OCI-LY7 (cell line): ENCODE measurements around the gene APLP1. TPM values are rescaled to one million over a fixed set of nuclear protein-coding genes. Genes with fewer than 3 reads are reported as not detected.

Source experiments
- BruUV-seq: library from RNA; stranded (reverse); fragments of 400-500 nt; replicated peaks from 2 replicates; lab custom pipeline; 2021; lab: Mats Ljungman, UMichigan
- CTCF ChIA-PET: fragments of 300-600 bp; sonication (Branson Sonifier 250); formaldehyde crosslinking; loops from one replicate; lab custom pipeline; 2022; ENCODE audit warnings: antibody characterized with exemption; ENCODE audit not compliant: unreplicated experiment; lab: Charles Lee
- POLR2A ChIA-PET: fragments of 300-600 bp; sonication (Branson Sonifier 250); formaldehyde crosslinking; loops from one replicate; lab custom pipeline; 2022; ENCODE audit warnings: antibody characterized with exemption; lab: Charles Lee
- DNase-seq: peaks from one replicate; pipeline ENCODE4 v3.0.0-alpha.2; 2015; ENCODE audit warnings: low spot score
- H2AFZ ChIP-seq: fragments of 200-600 bp; sonication (generic), shearing (Covaris generic); 2 replicates; pipeline ENCODE4 v1.6.1; 2014; ENCODE audit warnings: mild to moderate bottlenecking, antibody characterized with exemption, low read length, moderate library complexity
- H3K27ac ChIP-seq: fragments of 200-600 bp; sonication (generic); 2 replicates; pipeline ENCODE4 v1.5.1; 2014; ENCODE audit warnings: mixed run types, low read depth, mild to moderate bottlenecking, moderate library complexity, low read length, inconsistent platforms; ENCODE audit not compliant: poor library complexity, severe bottlenecking
- H3K36me3 ChIP-seq: fragments of 200-600 bp; sonication (generic); 2 replicates; pipeline ENCODE4 v1.6.1; 2014; ENCODE audit warnings: mild to moderate bottlenecking, antibody characterized with exemption, low read length, moderate library complexity, mixed read lengths; ENCODE audit not compliant: insufficient read depth
- H3K4me1 ChIP-seq: fragments of 200-600 bp; sonication (generic); 2 replicates; pipeline ENCODE4 v1.5.1; 2014; ENCODE audit warnings: mild to moderate bottlenecking, low read length; ENCODE audit not compliant: insufficient read depth, poor library complexity, severe bottlenecking
- H3K4me2 ChIP-seq: fragments of 200-600 bp; sonication (generic); 2 replicates; pipeline ENCODE4 v1.6.1; 2014; ENCODE audit warnings: mild to moderate bottlenecking, low read length
- H3K4me3 ChIP-seq: fragments of 200-600 bp; sonication (generic); 2 replicates; pipeline ENCODE4 v1.5.1; 2014; ENCODE audit warnings: mild to moderate bottlenecking, low read depth, low read length; ENCODE audit not compliant: poor library complexity, severe bottlenecking
- H3K79me2 ChIP-seq: fragments of 200-600 bp; sonication (generic); 2 replicates; pipeline ENCODE4 v1.6.1; 2016; ENCODE audit warnings: low read depth, mild to moderate bottlenecking, low read length, moderate library complexity, mixed read lengths; ENCODE audit not compliant: insufficient read depth
- H3K9me2 ChIP-seq: fragments of 200-600 bp; sonication (generic); 2 replicates; pipeline ENCODE4 v1.6.1; 2016; ENCODE audit warnings: mild to moderate bottlenecking, low read length, mixed read lengths; ENCODE audit not compliant: insufficient read depth
- H3K9me3 ChIP-seq: fragments of 200-600 bp; sonication (generic); 2 replicates; pipeline ENCODE4 v1.6.1; 2014; ENCODE audit warnings: mild to moderate bottlenecking, mixed run types, low read length, mixed read lengths
- H4K20me1 ChIP-seq: fragments of 200-600 bp; sonication (generic); 2 replicates; pipeline ENCODE4 v1.6.1; 2014; ENCODE audit warnings: mild to moderate bottlenecking, antibody characterized with exemption, low read length, moderate library complexity, mixed read lengths; ENCODE audit not compliant: insufficient read depth
- EZH2phosphoT487 ChIP-seq: fragments of 200-600 bp; sonication (generic); IDR thresholded peaks from 2 replicates; pipeline ENCODE4 v1.6.1; 2018; ENCODE audit warnings: low read depth, borderline replicate concordance, mild to moderate bottlenecking, mixed run types, antibody characterized with exemption, low read length, moderate library complexity, mixed read lengths
- intact Hi-C: fragments of 100-400 bp; cut with micrococcal nuclease; formaldehyde crosslinking; loops from one replicate; pipeline ENCODE4 v1.10.0; 2022; ENCODE audit not compliant: unreplicated experiment
- total RNA-seq, 2 experiments: library from RNA; depleted of rRNA in 1 of 2; stranded (reverse); fragments of >200 nt in 1 of 2; shearing (Covaris generic) in 1 of 2; gene quantifications; 2 replicates each; pipeline ENCODE4 v1.2.3, GENCODE V29; 2014 to 2022
- TF ChIP-seq, protein P1 (sequence below): fragments of 200-600 bp; sonication (generic); conservative IDR thresholded peaks from 2 replicates; pipeline ENCODE4 v1.5.1; 2014; ENCODE audit warnings: mild to moderate bottlenecking, antibody characterized with exemption, low read length, moderate library complexity, mixed read lengths

Gene APLP1
- total RNA-seq, 2 experiments from 2014 or later, result 0.13 to 1.2 TPM

DNA sequence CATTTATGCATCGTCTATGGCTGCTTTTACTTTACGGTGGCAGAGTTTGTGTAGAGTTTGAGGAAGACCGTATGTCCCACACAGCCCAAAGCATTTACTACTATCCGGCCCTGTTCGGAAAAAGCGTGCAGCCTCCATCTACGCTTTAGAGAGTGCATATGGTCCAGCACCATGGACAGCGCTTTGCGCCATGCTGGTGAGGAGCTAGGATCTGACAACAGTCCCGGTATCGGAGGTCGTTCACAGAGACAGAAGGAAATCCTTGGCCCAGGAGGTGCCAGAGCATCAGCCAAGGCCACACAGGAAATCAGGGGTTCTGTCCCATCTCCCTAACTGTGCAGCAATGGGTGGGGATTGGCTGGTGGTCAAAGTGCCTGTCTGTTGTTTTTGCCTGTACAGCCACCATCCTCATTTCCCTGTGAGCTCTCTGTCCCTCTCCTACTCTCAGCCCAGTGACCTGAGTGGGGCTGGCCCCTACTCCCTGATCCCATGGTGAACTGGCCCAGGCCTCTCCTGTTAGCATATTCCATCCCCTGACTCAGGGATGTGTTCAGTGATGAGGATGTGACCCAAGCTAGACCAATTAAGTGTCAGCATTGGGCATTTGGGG lies 39.6 kb upstream of the APLP1 start:
- Histone ChIP-seq H3K36me3 (no peaks in the 10 kb centered on the region), H2AFZ (no peak overlapping the region), H3K4me3 (no peak overlapping the region), H4K20me1 (no peaks in the 10 kb centered on the region), H3K4me2 (no peak overlapping the region), H3K9me2 (no peaks in the 10 kb centered on the region), H3K79me2 (no peaks in the 10 kb centered on the region), H3K27ac (no peak overlapping the region), H3K9me3 (no peaks in the 10 kb centered on the region), H3K4me1 (no peaks in the 10 kb centered on the region)
- peak; percentile 32 for DNase-seq
- CTCF ChIA-PET, result no interaction called here
- POLR2A ChIA-PET, result no interaction called here
- intact Hi-C loops, result no loop called here
- no peak for TF ChIP-seq EZH2phosphoT487
- TF ChIP-seq, protein P1, sequence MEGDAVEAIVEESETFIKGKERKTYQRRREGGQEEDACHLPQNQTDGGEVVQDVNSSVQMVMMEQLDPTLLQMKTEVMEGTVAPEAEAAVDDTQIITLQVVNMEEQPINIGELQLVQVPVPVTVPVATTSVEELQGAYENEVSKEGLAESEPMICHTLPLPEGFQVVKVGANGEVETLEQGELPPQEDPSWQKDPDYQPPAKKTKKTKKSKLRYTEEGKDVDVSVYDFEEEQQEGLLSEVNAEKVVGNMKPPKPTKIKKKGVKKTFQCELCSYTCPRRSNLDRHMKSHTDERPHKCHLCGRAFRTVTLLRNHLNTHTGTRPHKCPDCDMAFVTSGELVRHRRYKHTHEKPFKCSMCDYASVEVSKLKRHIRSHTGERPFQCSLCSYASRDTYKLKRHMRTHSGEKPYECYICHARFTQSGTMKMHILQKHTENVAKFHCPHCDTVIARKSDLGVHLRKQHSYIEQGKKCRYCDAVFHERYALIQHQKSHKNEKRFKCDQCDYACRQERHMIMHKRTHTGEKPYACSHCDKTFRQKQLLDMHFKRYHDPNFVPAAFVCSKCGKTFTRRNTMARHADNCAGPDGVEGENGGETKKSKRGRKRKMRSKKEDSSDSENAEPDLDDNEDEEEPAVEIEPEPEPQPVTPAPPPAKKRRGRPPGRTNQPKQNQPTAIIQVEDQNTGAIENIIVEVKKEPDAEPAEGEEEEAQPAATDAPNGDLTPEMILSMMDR, result no peak
- BruUV-seq, result no TSS peak

DNA sequence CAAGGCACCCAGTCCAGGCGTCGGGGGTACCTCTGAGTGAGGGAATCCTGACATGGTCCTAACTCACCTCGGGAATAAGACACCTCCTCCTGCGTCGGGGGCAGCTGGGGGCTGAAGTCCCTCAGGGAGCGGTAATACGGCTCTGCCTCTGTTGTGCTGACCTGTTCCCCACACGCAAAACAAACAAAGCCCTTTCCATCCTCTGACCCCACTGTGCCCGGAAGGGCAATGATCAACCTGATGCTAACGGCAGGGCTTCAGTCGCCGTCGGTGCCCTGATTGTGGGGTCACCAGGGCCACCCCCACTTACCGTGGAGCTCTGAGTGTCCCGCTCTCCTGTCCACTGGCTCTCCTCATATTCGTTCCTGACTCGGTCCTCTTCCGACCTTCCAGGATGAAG lies 37.4 kb upstream of the APLP1 start:
- H3K4me1 ChIP-seq, result no peaks in the 10 kb centered on the region
- H3K9me3 ChIP-seq, result no peaks in the 10 kb centered on the region
- DNase-seq, result no peak
- no peak for TF ChIP-seq EZH2phosphoT487
- TF ChIP-seq, protein P1, result no peak
- BruUV-seq, result no TSS peak
- no peak overlapping the region for H3K4me3 ChIP-seq
- H3K27ac ChIP-seq, result no peak overlapping the region
- H3K9me2 ChIP-seq, result no peaks in the 10 kb centered on the region
- no peak overlapping the region for H3K4me2 ChIP-seq
- no peaks in the 10 kb centered on the region for H3K36me3 ChIP-seq
- H4K20me1 ChIP-seq, result no peaks in the 10 kb centered on the region
- H2AFZ ChIP-seq, result no peak overlapping the region
- POLR2A ChIA-PET, result no interaction called here
- intact Hi-C loops, result no loop called here
- CTCF ChIA-PET, result no interaction called here
- H3K79me2 ChIP-seq, result no peaks in the 10 kb centered on the region

DNA sequence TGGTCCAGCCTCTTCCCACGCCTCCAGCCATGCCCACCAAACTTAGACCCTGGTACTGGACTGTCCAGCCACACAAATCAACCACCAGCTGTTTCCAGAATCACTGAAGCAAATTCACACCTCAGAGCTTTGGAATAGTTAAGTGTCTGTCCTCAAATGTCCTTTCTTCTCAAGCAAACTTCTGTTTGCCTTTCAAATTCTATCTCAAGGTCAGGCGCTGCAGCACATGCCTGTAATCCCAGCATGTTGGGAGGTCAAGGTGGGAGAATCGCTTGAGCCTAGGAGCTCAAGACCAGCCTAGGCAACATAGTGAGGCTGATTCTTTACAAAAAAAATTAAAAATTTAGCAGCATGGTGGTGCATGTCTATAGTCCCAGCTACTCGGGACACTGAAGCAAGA lies 36.3 kb upstream of the APLP1 start:
- Histone ChIP-seq H3K36me3 (no peaks in the 10 kb centered on the region), H3K9me3 (no peaks in the 10 kb centered on the region), H2AFZ (no peak overlapping the region), H3K4me3 (no peak overlapping the region), H3K79me2 (no peaks in the 10 kb centered on the region), H3K27ac (no peak overlapping the region), H3K4me1 (no peaks in the 10 kb centered on the region), H3K4me2 (no peak overlapping the region), H3K9me2 (no peaks in the 10 kb centered on the region), H4K20me1 (no peaks in the 10 kb centered on the region)
- ChIA-PET POLR2A (no interaction called here), CTCF (no interaction called here)
- BruUV-seq, result no TSS peak
- no peak for DNase-seq
- TF ChIP-seq, protein P1, result no peak
- no peak for TF ChIP-seq EZH2phosphoT487
- intact Hi-C loops, result no loop called here
